Breast epithelium (tissue), 4 donors: Measurements from ENCODE around the gene LYG1. TPM values are rescaled to one million over a fixed set of nuclear protein-coding genes. Genes with fewer than 3 reads are reported as not detected.

Experiments
- DNase-seq, 2 donors: peaks; one replicate each; pipeline ENCODE4 v3.0.0-alpha.2; 2019; ENCODE audit warnings: low spot score in 2 of 2
- H3K27ac ChIP-seq, 2 donors: fragments of 200-600 bp; sonication (generic) in 1 of 2; one replicate each; pipeline ENCODE4 v1.5.1; 2016 to 2019; ENCODE audit warnings: mild to moderate bottlenecking in 1 of 2
- H3K27me3 ChIP-seq, 2 donors: fragments of 200-600 bp; sonication (generic) in 1 of 2; one replicate each; pipeline versions ENCODE4 v1.5.1 to v1.6.0; 2017 to 2019; ENCODE audit warnings: control low read depth in 1 of 2, mild to moderate bottlenecking in 1 of 2
- H3K36me3 ChIP-seq: fragments of 200-600 bp; one replicate; pipeline ENCODE4 v1.5.1; 2019
- H3K4me1 ChIP-seq, 2 donors: fragments of 200-600 bp; sonication (generic); one replicate each; pipeline ENCODE4 v1.5.1; 2016 to 2019; ENCODE audit warnings: control low read depth in 1 of 2
- H3K4me3 ChIP-seq, 3 donors: fragments of 200-600 bp; sonication (generic); 1 replicate in 2 of 3; 2 replicates in 1 of 3; pipeline ENCODE4 v1.5.1; 2016 to 2019; ENCODE audit warnings: mild to moderate bottlenecking in 3 of 3, moderate library complexity in 2 of 3
- H3K9me3 ChIP-seq, 2 donors: fragments of 200-600 bp; sonication (generic) in 1 of 2; one replicate each; pipeline ENCODE4 v1.5.1; 2016 to 2019; ENCODE audit warnings: control low read depth in 1 of 2
- POLR2A ChIP-seq: fragments of 450-650 bp; IDR thresholded peaks from one replicate; pipeline ENCODE4 v1.6.1; 2016; ENCODE audit warnings: antibody characterized with exemption, mild to moderate bottlenecking, moderate library complexity
- POLR2AphosphoS5 ChIP-seq, 3 donors: sonication (generic); formaldehyde crosslinking; IDR thresholded peaks; one replicate each; pipeline ENCODE4 v1.6.1; 2017; ENCODE audit warnings: antibody characterized with exemption in 3 of 3
- intact Hi-C: fragments of 100-400 bp; cut with DNase I; formaldehyde crosslinking; loops from one replicate; pipeline ENCODE4 v1.15.1; 2023; ENCODE audit warnings: low total_unique reads
- total RNA-seq, 3 donors: library from RNA; depleted of rRNA; stranded (reverse); fragments of >200 nt; gene quantifications; one replicate each; pipeline ENCODE4 v1.1.0, GENCODE V29; 2016
- TF ChIP-seq, protein P1 (sequence below), 3 donors: fragments of 450-650 bp; IDR thresholded peaks; one replicate each; pipeline ENCODE4 v1.5.1; 2016 to 2017; ENCODE audit warnings: antibody characterized with exemption in 3 of 3, mild to moderate bottlenecking in 3 of 3, moderate library complexity in 3 of 3

The LYG1 gene
- total RNA-seq, 3 donors from 2014 or later = 0.80 to 4.3 (median 2.2) TPM

DNA sequence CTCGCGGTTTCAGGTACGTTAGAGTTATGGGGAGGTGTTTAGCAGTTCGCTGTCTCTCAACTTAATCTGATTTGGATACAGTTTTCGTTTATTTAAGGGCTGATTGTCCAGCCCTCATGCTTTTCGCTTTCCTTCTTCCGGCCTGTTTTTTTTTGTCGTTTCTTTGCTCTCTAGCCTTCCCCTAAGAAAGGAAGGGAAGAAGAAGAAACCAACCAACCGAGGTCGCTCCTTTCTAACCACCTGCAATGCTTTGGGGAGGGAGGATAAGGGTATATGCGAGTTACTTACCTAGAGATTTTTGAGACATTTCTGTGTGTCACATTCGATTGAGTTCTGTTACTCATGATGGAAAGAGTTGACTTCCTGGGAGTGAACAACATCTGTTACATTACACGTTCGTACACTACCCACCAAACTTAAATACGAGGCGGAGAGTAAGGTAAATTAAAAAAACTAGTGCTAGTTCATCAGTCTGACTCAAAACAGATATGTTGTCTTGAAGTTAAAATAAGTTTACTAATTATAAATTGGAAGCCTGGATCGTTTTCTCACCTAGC lies 37.1 kb upstream of the LYG1 start:
- peaks cover 0 to 14% of the 10 kb centered on the region in 2 donors for H3K4me1 ChIP-seq

DNA sequence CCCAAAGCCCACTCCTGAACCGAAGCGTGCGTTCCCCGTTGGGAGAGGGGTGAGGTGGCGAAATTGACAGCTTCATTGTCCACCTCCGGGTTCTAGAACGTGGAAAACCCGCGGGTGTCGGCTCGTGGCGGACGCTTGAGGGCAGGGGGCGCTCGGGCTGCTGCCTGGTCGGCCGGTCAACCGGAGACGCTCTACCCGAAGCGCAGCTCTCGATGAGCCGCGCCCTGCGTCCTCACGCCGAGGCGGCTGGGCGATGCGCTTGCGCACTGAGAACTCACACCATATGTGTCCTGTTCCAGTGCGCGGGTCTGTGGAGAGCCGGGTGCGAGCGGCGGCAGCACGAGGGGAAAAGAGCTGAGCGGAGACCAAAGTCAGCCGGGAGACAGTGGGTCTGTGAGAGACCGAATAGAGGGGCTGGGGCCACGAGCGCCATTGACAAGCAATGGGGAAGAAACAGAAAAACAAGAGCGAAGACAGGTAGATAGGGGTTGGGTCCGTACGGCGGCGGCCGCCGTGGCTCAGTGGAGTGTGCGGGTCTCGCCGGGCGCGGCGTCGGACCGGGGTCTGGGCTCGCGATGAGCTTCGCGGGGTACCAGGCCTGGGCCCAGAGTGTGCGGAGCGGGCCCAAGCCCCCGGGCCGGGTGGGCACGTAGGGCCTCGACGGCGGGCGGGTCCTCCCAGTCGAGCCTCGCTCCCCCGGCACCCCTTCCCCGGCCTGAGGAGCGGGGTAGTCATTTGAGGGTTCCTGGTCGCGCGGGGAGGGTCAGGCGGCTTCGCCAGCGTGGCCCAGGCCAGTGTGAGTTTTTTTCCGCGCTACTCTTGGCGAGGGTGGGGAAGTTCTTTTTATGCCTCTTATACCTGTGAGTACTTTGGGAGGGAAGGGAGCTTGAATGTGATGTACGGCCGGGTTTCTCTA lies 36.4 kb upstream of the LYG1 start, which contains the start of gene EIF5B:
Gene EIF5B, plus strand, starts transcription at position 277 of the 916 bp plus-strand sequence. Its CDS starts 166 bp downstream, at position 443.
- H3K9me3 ChIP-seq = no peaks in the 10 kb centered on the region
- peak within 1 kb of the TSS; percentile 80 to 93 (median 85) for H3K4me3 ChIP-seq
- intact Hi-C loops = no loop called here
- H3K27me3 ChIP-seq = no peaks in the 10 kb centered on the region
- H3K27ac ChIP-seq = peak within 1 kb of the TSS; percentile 74 to 90
- TF ChIP-seq, protein P1, sequence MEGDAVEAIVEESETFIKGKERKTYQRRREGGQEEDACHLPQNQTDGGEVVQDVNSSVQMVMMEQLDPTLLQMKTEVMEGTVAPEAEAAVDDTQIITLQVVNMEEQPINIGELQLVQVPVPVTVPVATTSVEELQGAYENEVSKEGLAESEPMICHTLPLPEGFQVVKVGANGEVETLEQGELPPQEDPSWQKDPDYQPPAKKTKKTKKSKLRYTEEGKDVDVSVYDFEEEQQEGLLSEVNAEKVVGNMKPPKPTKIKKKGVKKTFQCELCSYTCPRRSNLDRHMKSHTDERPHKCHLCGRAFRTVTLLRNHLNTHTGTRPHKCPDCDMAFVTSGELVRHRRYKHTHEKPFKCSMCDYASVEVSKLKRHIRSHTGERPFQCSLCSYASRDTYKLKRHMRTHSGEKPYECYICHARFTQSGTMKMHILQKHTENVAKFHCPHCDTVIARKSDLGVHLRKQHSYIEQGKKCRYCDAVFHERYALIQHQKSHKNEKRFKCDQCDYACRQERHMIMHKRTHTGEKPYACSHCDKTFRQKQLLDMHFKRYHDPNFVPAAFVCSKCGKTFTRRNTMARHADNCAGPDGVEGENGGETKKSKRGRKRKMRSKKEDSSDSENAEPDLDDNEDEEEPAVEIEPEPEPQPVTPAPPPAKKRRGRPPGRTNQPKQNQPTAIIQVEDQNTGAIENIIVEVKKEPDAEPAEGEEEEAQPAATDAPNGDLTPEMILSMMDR (IDR thresholded peaks at IDR 0.05) = peak in 1 of 3 donors; percentile 29
- TF ChIP-seq POLR2A = peak; percentile 25
- TF ChIP-seq POLR2AphosphoS5 (IDR thresholded peaks at IDR 0.05) = peak; percentile 41 to 58 (median 42)
- DNase-seq = peak; percentile 89 to 92
- peaks cover 0 to 14% of the 10 kb centered on the region in 2 donors for H3K4me1 ChIP-seq
- H3K36me3 ChIP-seq = no peaks in the 10 kb centered on the region

More for the DNA sequence above, 37.1 kb upstream of the LYG1 start:
- Histone ChIP-seq H3K9me3 (no peaks in the 10 kb centered on the region), H3K27ac (peak overlapping the region; percentile 74 to 90), H3K27me3 (no peaks in the 10 kb centered on the region), H3K4me3 (peak overlapping the region; percentile 80 to 93 (median 85)), H3K36me3 (no peaks in the 10 kb centered on the region)
- no peak for TF ChIP-seq POLR2A
- TF ChIP-seq, protein P1 (IDR thresholded peaks at IDR 0.05) = no peak
- no peak for TF ChIP-seq POLR2AphosphoS5 (IDR thresholded peaks at IDR 0.05)
- intact Hi-C loops = no loop called here
- DNase-seq = no peak

DNA sequence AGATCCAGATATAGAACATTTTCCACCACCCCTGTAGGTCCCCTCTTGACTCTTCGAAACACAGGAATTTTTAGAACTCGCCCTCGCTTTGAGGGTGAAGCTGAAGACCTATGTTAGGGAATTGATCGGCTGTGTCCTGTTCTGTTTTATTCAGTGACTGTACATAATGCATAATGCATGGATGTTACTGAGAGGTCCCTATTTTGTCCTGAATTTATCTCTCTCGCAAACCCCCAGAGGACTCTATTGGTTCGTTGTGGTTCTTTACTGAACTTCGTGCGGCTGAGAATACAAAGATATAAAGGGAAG lies 35.8 kb upstream of the LYG1 start:
- Histone ChIP-seq H3K27me3 (no peaks in the 10 kb centered on the region), H3K4me3 (peak overlapping the region; percentile 80 to 93 (median 85)), H3K4me1 (peaks cover 0 to 14% of the 10 kb centered on the region in 2 donors), H3K27ac (peak overlapping the region; percentile 74 to 90), H3K36me3 (no peaks in the 10 kb centered on the region), H3K9me3 (no peaks in the 10 kb centered on the region)
- TF ChIP-seq POLR2AphosphoS5 (IDR thresholded peaks at IDR 0.05) (no peak), POLR2A (no peak)
- TF ChIP-seq, protein P1 (IDR thresholded peaks at IDR 0.05) = no peak
- intact Hi-C loops = no loop called here
- DNase-seq = no peak

DNA sequence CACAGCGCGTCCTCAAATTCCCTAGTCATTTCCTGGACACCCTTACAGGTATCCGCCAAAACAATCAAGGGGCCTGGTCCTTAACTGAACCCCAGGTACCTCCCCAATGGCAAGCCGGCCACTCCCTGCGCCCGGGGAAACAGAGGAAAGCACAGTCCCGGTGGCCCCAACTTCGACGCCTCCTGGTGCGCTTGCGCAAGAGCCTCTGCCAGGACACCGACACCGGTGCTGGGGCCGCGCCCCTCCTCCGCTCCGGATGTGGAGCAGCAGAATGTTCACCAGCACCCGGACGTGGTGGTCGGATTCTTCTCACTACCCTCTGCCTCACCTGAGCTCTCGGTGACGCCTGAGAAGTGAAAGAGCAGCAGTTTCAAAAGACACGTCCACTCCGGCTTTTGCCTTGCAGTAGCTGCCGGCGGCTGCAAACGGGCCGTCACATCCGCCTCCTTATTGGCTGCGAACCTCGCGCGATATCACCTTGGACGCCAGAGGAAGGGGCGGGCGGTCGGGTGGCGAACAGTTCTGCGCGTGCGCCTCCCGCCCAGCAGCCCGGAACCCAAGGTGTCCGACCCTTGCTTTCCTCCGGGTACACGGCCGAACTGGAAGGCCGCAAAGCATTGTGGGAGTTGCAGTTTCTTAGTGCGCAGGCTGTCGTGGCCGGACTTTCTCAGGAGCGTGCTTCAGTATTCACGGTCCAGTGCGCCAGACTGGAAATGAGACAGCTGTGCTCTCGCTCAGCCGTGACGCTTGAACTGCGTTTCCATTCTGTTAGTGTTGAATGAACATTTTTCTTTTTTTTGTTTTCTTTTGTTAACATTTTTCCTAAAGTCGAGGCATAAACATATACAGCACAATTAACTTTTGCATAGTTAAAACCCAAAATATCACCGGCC lies 35.2 kb upstream of the LYG1 start, which contains the start of gene TXNDC9:
Gene TXNDC9, minus strand, starts transcription at position 423 of the 893 bp plus-strand sequence. CDS start 3,123 bp downstream, outside the sequence.
- Histone ChIP-seq H3K4me3 (peak within 1 kb of the TSS; percentile 80 to 93 (median 85)), H3K27me3 (no peaks in the 10 kb centered on the region), H3K9me3 (no peaks in the 10 kb centered on the region), H3K4me1 (peaks cover 0 to 14% of the 10 kb centered on the region in 2 donors), H3K36me3 (no peaks in the 10 kb centered on the region), H3K27ac (peak within 1 kb of the TSS; percentile 74 to 90)
- intact Hi-C loops = no loop called here
- peak; percentile 97 to 98 for DNase-seq
- TF ChIP-seq, protein P1 (IDR thresholded peaks at IDR 0.05) = no peak
- peak; percentile 77 to 83 (median 83) for TF ChIP-seq POLR2AphosphoS5 (IDR thresholded peaks at IDR 0.05)
- peak; percentile 13 for TF ChIP-seq POLR2A
